Activated naive CD8-positive, alpha-beta T cell (primary cell): Measurements from ENCODE around the gene CORO1C.
"Not testable (repeated sequence)": the region's sequence is repeated elsewhere in the genome, so short reads cannot be mapped to it uniquely, and the experiment has no call there.

Source experiments
- H3K27ac Mint-ChIP-seq: one replicate; pipeline ENCODE4 v1.8.0; 2021; ENCODE audit warnings: mixed read lengths
- H3K27me3 Mint-ChIP-seq: one replicate; pipeline ENCODE4 v1.8.0; 2021; ENCODE audit warnings: mixed read lengths
- H3K36me3 Mint-ChIP-seq: one replicate; pipeline ENCODE4 v1.8.0; 2021; ENCODE audit warnings: mixed read lengths
- H3K4me1 Mint-ChIP-seq: one replicate; pipeline ENCODE4 v1.8.0; 2021; ENCODE audit warnings: low read depth, mixed read lengths
- H3K4me3 Mint-ChIP-seq: one replicate; pipeline ENCODE4 v1.8.0; 2021; ENCODE audit warnings: mild to moderate bottlenecking, mixed read lengths
- H3K9me3 Mint-ChIP-seq: one replicate; pipeline ENCODE4 v1.8.0; 2021; ENCODE audit warnings: low read depth, mixed read lengths

The CORO1C gene

DNA sequence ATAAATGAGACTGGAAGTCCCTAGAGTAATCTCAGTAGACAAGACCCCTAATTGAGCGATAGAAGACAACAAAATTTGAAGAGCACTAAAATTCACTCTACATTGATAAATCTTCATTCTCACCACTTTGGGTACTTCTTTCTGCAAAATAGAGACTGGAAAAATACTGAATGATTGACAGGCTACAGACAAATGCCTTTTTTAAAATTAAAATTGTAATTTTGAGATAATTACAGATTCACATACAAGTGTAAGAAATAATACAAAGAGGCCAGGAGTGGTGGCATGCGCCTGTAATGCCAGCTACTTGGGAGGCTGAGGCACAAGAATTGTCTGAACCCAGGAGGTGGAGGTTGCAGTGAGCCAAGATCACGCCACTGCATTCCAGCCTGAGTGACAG, 4.5 kb upstream of the CORO1C start:
- H3K4me1 Mint-ChIP-seq: peaks cover 14% of the 10 kb centered on the region
- no peak overlapping the region for H3K27ac Mint-ChIP-seq
- no peaks in the 10 kb centered on the region for H3K36me3 Mint-ChIP-seq
- H3K9me3 Mint-ChIP-seq: no peaks in the 10 kb centered on the region
- no peaks in the 10 kb centered on the region for H3K27me3 Mint-ChIP-seq
- H3K4me3 Mint-ChIP-seq: no peak overlapping the region

DNA sequence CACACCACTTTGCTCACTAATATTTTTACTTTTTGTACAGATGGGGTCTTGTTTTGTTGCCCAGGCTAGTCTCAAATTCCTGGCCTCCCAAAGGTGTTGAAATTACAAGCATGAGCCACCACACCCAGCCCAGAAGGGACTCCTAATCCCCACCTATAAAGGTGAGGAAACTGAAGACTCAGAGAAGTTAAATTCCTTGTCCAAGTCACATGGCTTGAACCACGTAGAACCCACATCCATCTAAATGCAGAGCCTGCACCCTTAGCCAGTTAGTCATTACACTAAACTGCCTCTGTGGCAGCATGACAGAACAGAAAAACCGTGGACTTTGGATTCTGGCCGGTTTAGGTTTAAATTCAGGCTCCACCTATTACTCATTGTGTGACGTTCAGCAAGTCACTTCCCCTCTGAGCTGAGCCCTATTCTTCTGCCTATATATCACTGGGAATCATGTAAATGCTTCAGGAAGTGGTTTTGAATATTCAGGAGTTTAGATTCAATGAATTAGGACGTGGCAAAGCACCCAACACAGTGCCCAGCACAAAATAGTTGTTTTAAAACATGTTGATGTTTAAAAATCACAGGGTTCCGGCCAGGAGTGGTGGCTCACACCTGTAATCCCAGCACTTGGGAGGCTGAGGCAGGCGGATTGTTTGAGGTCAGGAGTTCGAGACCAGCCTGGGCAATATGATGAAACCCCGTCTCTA, 3.0 kb upstream of the CORO1C start:
- Mint-ChIP-seq H3K4me1 (peaks cover 25% of the 10 kb centered on the region), H3K4me3 (no peak overlapping the region), H3K9me3 (no peaks in the 10 kb centered on the region), H3K27me3 (no peaks in the 10 kb centered on the region), H3K27ac (no peak overlapping the region), H3K36me3 (no peaks in the 10 kb centered on the region)

DNA sequence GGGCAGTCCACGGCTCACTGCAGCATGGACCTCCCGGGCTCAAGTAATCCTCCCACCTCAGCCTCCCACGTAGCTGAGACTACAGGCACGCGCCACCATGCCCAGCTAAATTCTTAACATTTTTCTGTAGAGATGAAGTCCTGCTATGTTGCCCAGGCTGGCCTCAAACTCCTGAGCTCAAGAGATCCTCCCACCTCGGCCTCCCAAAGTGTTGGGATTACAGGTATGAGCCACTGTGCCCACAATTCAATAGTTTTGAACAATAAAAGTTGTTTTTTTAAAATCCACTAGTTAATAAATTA, 1.9 kb upstream of the CORO1C start:
- not testable (repeated sequence) for H3K4me3 Mint-ChIP-seq, H3K36me3 Mint-ChIP-seq, H3K27me3 Mint-ChIP-seq, H3K9me3 Mint-ChIP-seq, H3K27ac Mint-ChIP-seq
- peaks cover 34% of the 10 kb centered on the region for H3K4me1 Mint-ChIP-seq

DNA sequence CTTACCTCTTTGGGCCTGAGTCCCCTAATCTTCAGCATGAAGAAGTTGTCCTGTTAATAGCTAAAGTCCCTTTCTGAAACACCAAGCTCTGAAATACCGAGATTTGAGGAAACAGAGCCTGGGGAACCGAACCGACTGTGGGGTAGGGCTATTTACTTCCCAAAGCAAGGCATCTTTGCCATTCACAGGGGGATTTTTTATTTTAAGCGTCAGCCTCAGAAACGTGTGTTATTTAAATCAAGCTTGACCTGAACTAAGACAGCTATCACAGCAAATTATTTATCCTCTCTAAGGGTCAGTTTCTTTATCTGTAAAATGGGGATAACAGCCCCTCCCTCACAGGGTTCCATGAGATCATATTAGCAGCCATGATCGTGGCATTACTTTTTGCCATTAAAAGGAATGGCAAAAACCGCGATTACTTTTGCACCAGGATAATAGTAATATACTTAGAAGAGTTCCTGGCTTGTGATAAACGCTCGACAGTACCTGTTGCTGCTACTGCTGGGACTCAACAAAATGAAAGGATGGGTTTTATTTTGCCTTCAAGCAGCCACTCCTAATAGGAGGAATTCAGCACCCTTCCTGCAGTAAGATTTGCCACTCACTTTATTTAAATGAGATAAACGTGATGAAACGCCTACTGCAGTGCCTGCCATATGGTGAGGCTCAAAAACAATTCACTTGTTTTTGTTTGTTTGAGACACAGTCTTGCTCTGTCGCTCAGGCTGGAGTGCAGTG, 1.3 kb upstream of the CORO1C start:
- H3K27ac Mint-ChIP-seq: no peak overlapping the region
- no peaks in the 10 kb centered on the region for H3K9me3 Mint-ChIP-seq
- H3K27me3 Mint-ChIP-seq: no peaks in the 10 kb centered on the region
- H3K4me1 Mint-ChIP-seq: peaks cover 30% of the 10 kb centered on the region
- H3K36me3 Mint-ChIP-seq: no peaks in the 10 kb centered on the region
- H3K4me3 Mint-ChIP-seq: peak overlapping the region; percentile 92

DNA sequence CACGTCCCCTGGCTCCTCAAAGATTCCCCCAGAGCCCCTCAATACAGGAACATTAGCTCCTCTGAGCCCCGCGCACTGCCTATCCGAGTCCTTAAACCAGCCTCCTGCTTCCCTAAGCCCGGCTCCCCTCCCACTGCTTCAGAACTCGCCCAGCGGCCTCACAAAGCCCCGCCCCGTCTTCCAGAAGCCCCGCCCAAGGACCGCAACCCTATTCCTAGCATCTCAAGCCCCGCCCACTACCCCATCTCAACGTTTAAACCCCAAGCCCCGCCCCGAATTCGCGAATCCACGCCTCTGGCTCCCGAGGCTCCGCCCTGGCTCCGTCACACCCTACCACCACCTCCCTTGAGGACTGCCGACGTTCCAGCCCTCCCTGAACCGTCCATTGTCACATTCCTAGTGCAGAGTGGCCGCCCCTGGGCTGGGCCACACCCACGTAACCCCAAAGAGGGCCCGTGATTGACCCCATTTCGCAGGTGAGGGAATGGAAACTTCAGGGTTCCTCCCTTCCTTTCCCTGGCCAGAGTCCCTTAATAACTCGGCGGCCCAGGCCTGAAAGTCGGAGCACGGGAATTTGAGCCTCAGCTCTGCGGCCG, 646 bp upstream of the CORO1C start:
- peak overlapping the region; percentile 93 for H3K27ac Mint-ChIP-seq
- H3K9me3 Mint-ChIP-seq: no peaks in the 10 kb centered on the region
- H3K4me3 Mint-ChIP-seq: peak overlapping the region; percentile 92
- peaks cover 30% of the 10 kb centered on the region for H3K4me1 Mint-ChIP-seq
- no peaks in the 10 kb centered on the region for H3K27me3 Mint-ChIP-seq
- H3K36me3 Mint-ChIP-seq: no peaks in the 10 kb centered on the region

DNA sequence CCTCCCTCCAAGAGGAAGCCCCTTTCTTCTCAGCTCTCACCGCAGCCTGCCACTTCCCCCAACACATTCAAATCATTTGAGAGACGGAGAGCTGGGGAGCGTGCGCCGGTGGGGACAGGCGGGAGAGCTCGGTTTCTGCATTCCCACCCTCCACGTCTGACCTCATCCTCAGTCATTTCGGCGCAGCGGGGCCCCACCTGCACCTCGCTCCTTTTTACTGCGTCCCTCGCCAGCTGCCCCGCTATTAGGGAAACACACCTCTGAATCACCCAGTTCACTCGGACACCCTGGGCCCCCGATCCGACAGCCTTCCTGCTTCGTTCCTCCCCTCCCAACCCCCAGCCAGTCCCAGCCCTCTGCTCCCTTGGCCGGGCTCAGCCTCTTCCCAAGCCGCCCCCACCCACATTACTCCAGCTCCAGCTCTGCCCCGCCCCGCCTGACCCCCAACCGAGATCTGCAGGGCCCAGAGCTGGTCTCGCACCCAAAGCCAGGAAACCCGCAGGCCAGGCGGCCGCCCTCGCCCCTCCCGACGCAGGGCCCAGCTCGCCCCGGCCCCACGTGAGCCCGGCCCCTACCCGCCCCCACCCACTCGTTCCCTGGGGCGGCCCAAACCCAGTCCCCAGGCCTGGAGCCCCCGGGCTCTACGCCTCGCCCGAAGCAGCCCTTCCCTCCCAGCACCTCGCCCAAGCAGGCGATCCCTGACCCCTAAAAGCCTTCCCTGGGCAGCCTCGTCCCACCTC, 783 bp downstream of the CORO1C start:
- Mint-ChIP-seq H3K27ac (peak overlapping the region; percentile 72), H3K4me1 (peaks cover 30% of the 10 kb centered on the region), H3K27me3 (no peaks in the 10 kb centered on the region), H3K9me3 (no peaks in the 10 kb centered on the region), H3K4me3 (peak overlapping the region; percentile 89), H3K36me3 (no peaks in the 10 kb centered on the region)

DNA sequence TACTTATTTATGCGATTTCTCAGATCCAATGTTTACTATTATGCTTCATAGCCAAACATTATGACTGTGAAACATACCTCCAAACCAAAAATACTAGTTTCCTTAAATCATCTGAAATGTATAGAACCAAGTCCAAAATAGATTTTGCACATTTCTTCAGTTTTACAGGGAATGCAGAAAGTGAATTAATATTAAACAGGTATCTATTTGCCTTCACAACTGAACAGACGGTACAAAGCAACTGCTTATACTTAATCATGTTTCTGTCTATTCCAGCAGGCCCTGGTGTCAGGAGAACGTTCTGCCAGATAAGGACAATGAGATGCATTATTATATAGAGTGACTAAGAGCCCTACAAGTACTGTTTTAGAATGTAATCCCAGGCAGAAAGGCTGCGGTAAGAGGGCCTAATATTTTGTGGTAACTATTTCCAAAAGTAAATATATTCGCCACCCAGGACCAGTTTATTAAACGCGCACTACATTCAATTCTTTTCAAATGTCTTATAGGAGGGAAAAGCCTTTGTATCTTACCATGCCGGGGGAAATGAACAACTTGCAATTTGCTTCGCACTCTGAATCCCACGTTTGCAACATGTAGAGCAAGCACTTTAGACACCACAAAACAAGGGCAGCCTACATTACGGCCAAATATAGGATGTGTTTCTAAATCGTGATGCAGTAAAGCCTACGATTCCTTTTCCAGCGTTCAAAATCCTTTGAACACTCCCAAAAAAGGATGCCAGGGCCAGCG, 1.5 kb downstream of the CORO1C start:
- H3K9me3 Mint-ChIP-seq: no peaks in the 10 kb centered on the region
- H3K4me1 Mint-ChIP-seq: peaks cover 35% of the 10 kb centered on the region
- H3K27ac Mint-ChIP-seq: peak overlapping the region; percentile 72

DNA sequence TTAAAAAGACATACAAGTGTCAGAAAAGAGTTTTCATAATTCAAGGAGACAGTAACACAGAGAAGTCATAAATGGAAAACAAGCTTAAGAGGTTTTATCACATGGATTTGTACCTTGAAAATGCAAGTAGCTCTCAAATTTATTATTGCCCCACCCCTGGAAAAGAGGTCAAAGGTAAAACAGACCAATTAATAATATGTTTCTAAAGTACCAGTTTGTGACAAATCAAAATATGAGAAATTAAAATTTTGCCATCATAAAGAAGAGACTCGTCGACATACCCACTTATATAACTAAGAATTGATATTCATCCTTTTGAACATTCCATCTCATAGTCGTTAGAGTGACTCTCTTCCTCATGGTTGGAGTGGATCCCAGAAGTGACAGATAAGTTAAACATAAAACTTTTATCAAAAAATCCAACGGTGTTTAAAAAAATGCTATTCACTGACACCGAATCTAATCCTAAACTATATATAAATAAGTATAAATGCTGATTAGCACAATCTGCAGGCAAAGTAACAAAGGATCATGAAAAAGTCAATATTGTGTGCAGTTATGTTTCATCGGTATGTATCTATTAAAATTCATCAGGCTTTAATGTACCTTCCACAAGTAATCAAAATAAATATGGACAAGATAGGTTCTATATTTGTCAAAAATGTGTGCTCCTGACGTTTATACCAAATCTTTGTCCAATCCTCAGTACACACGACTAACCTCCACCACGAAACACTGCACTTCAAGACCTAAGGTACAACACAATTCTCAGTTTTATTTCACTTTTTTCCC, 2.3 kb downstream of the CORO1C start:
- Mint-ChIP-seq H3K9me3 (no peaks in the 10 kb centered on the region), H3K27ac (no peak overlapping the region), H3K27me3 (no peaks in the 10 kb centered on the region), H3K4me3 (peak overlapping the region; percentile 89), H3K4me1 (peaks cover 42% of the 10 kb centered on the region), H3K36me3 (no peaks in the 10 kb centered on the region)

More for the DNA sequence above, 1.5 kb downstream of the CORO1C start:
- Mint-ChIP-seq H3K36me3 (no peaks in the 10 kb centered on the region), H3K27me3 (no peaks in the 10 kb centered on the region), H3K4me3 (peak overlapping the region; percentile 89)

DNA sequence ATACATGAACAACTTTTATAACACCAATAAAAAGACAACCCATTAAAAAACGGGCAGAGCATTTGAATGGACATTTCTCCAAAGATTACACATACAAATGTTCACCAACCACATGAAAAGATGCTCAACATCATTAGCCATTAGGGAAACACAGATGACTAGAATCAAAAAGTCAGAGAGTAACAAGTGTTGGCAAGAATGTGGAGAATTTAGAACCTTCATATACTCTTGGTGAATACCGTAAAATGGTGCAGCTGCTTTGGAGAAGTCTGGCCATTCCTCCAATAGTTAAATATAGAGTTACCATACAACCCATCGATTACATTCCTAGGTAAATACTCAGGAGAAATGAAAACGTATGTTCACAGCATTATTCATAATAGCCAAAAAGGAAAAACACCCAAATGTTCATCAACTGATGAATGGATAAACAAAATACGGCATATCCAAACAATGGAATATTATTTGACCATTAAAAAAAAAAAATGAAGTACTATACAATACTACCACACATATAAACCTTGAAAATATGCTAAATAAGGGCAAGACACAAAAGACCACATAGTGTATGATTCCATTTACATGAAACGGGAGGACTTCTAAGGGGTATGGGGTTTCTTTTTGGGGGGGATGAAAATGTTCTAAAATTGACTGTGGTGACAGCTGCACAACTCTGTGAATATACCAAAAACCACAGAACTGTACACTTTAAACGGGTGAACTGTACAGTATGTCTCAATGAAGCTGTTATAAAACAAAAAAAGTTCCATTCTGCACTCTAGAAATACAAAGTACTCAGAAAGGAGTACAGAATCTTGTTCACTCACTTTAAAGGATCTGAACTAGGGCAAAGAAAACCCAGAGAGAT, 3.2 kb downstream of the CORO1C start:
- H3K9me3 Mint-ChIP-seq: no peaks in the 10 kb centered on the region
- no peak overlapping the region for H3K4me3 Mint-ChIP-seq
- no peaks in the 10 kb centered on the region for H3K36me3 Mint-ChIP-seq
- H3K4me1 Mint-ChIP-seq: peaks cover 48% of the 10 kb centered on the region
- no peak overlapping the region for H3K27ac Mint-ChIP-seq
- no peaks in the 10 kb centered on the region for H3K27me3 Mint-ChIP-seq

DNA sequence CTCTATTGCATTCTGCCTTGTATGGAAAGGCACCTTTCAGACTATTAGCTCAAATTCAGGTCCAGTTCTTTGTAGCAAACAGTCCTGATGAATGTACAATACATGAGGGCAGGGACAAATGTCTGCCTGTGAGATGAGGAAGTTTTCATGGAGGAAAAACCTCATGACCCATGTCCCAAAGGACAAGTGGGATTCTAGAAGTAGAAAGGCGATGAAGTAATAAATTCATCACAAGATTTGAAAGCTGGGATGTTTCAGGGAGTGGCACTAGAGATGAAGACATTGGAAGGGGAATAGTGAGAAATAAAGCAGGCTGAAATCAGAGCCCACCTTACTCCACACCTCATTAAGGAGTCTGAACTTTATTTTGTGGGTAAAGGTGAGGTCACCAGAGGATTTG, 4.2 kb downstream of the CORO1C start:
- no peaks in the 10 kb centered on the region for H3K9me3 Mint-ChIP-seq
- H3K27me3 Mint-ChIP-seq: no peaks in the 10 kb centered on the region
- no peak overlapping the region for H3K27ac Mint-ChIP-seq
- H3K4me1 Mint-ChIP-seq: peaks cover 44% of the 10 kb centered on the region
- no peak overlapping the region for H3K4me3 Mint-ChIP-seq
- no peaks in the 10 kb centered on the region for H3K36me3 Mint-ChIP-seq

DNA sequence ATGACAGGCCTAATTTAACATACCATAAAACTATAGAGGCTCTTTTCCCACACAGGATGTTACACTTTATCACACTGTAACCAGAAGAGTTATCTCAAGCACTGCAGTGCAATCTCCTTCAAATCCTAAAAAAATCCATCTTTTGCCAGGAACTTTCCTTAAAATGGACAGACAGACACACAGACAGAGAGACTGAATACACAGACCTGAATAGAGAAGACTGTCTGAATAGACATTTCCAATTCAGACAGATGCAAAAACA, 6.5 kb downstream of the CORO1C start:
- Mint-ChIP-seq H3K27ac (no peak overlapping the region), H3K36me3 (no peaks in the 10 kb centered on the region), H3K9me3 (no peaks in the 10 kb centered on the region), H3K4me1 (peaks cover 33% of the 10 kb centered on the region), H3K4me3 (no peak overlapping the region), H3K27me3 (no peaks in the 10 kb centered on the region)

DNA sequence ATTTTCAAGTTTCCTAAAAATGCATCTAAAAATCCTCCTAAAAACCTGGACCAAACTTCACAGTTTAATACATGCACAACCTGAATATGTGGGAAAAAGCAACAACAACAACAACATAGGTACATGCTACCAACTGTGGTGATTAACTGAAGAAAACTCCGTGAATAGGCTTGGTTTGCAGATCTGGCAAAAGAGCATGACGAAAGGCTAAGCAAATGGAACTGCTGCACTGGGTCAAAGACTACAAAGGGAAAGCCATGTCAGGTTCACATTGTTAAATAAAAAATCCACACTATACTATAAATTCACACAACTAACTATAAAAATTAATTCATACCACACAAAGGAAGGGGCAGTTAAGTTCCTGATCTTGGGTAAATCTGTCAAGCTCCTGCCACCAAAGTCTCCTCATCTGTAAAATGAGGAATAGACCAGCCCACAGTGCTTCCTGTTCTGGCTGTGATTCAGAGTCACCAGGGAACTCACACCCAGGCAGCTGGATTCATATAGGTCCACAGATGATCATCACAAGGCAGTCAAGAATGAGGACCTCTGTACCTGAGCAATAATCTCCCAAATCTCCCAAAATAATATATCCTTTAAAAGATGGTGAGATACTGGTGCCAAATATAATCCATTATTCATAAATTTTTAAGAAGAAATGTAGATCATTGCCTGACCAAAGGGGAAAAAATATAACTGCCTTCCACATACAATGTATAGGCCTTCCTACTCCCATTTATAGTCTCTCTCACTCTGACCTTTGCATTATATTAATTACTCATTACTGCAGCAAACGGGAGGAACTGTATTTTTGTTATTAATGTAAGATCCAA, 7.0 kb downstream of the CORO1C start:
- Mint-ChIP-seq H3K9me3 (no peaks in the 10 kb centered on the region), H3K36me3 (no peaks in the 10 kb centered on the region), H3K4me3 (no peak overlapping the region)

More for the DNA sequence above, 7.0 kb downstream of the CORO1C start:
- Mint-ChIP-seq H3K4me1 (peaks cover 27% of the 10 kb centered on the region), H3K27me3 (no peaks in the 10 kb centered on the region), H3K27ac (no peak overlapping the region)
